Right atrium auricular region (tissue), 2 donors: ENCODE measurements around the gene GPR39. TPM values are rescaled to one million over a fixed set of nuclear protein-coding genes. Genes with fewer than 3 reads are reported as not detected.

Experiments
- DNase-seq: peaks from one replicate; pipeline ENCODE4 v3.0.0-alpha.2; 2019; ENCODE audit warnings: low spot score
- H3K27ac ChIP-seq, 2 donors: fragments of 200-600 bp; sonication (generic); 1 replicate in 1 of 2; 2 replicates in 1 of 2; pipeline ENCODE4 v1.5.1; 2016 to 2019
- H3K27me3 ChIP-seq, 2 donors: fragments of 200-600 bp; sonication (generic); one replicate each; pipeline versions ENCODE4 v1.5.1 to v1.6.0; 2017 to 2019
- H3K36me3 ChIP-seq: fragments of 200-600 bp; sonication (generic); one replicate; pipeline ENCODE4 v1.5.1; 2016
- H3K4me1 ChIP-seq, 2 donors: fragments of 200-600 bp; sonication (generic); one replicate each; pipeline versions ENCODE4 v1.5.1 to v1.6.0; 2017 to 2019
- H3K4me3 ChIP-seq, 2 donors: fragments of 200-600 bp; sonication (generic); 1 replicate in 1 of 2; 2 replicates in 1 of 2; pipeline ENCODE4 v1.5.1; 2017 to 2019; ENCODE audit warnings: mild to moderate bottlenecking in 1 of 2, moderate library complexity in 1 of 2
- H3K9me3 ChIP-seq, 2 donors: fragments of 200-600 bp; sonication (generic); one replicate each; pipeline ENCODE4 v1.5.1; 2019
- CTCF ChIP-seq, 2 donors: fragments of 200-600 bp; sonication (generic); IDR thresholded peaks; one replicate each; pipeline ENCODE4 v1.5.1; 2019; ENCODE audit warnings: antibody characterized with exemption in 2 of 2
- total RNA-seq, 2 donors: library from RNA; depleted of rRNA; stranded (reverse); fragments of >200 nt; gene quantifications; one replicate each; pipeline ENCODE4 v1.1.0, GENCODE V29; 2016

GPR39 gene
- total RNA-seq, 2 donors from 2014 or later, result 1.0 TPM; not detected in 1

- Histone ChIP-seq H3K4me1 (no peaks in the 10 kb centered on the region), H3K4me3 (no peak overlapping the region), H3K27me3 (no peaks in the 10 kb centered on the region), H3K9me3 (no peaks in the 10 kb centered on the region), H3K27ac (no peak overlapping the region), H3K36me3 (no peaks in the 10 kb centered on the region)
- no peak for TF ChIP-seq CTCF (IDR thresholded peaks at IDR 0.05)
- DNase-seq, result no peak
Measured at GRCh38 chr2:132615329-132616085, 198.9 kb downstream of the GPR39 start.

- H3K36me3 ChIP-seq, result no peaks in the 10 kb centered on the region
- no peaks in the 10 kb centered on the region for H3K4me1 ChIP-seq
- no peaks in the 10 kb centered on the region for H3K9me3 ChIP-seq
- no peaks in the 10 kb centered on the region for H3K27me3 ChIP-seq
- no peak overlapping the region for H3K27ac ChIP-seq
- no peak for TF ChIP-seq CTCF (IDR thresholded peaks at IDR 0.05)
- no peak for DNase-seq
- no peak overlapping the region for H3K4me3 ChIP-seq
Measured at GRCh38 chr2:132617989-132618388, 201.4 kb downstream of the GPR39 start.

- H3K4me3 ChIP-seq, result no peak overlapping the region
- H3K27me3 ChIP-seq, result no peaks in the 10 kb centered on the region
- H3K4me1 ChIP-seq, result no peaks in the 10 kb centered on the region
- TF ChIP-seq CTCF (IDR thresholded peaks at IDR 0.05), result no peak
- no peak overlapping the region for H3K27ac ChIP-seq
- no peaks in the 10 kb centered on the region for H3K9me3 ChIP-seq
- DNase-seq, result no peak
- H3K36me3 ChIP-seq, result no peaks in the 10 kb centered on the region
Measured at GRCh38 chr2:132618734-132619133, 202.1 kb downstream of the GPR39 start.

GRCh38 chr2:132620115-132620514 lies 203.5 kb downstream of the GPR39 start:
- TF ChIP-seq CTCF (IDR thresholded peaks at IDR 0.05), result no peak
- H3K27me3 ChIP-seq, result no peaks in the 10 kb centered on the region

GRCh38 chr2:132621131-132621875 lies 204.7 kb downstream of the GPR39 start:
- Histone ChIP-seq H3K9me3 (no peaks in the 10 kb centered on the region), H3K36me3 (no peaks in the 10 kb centered on the region)
- no peak for DNase-seq

More at GRCh38 chr2:132620115-132620514, 203.5 kb downstream of the GPR39 start:
- Histone ChIP-seq H3K4me1 (no peaks in the 10 kb centered on the region), H3K27ac (no peak overlapping the region), H3K36me3 (no peaks in the 10 kb centered on the region), H3K9me3 (no peaks in the 10 kb centered on the region), H3K4me3 (no peak overlapping the region)
- DNase-seq, result no peak

More at GRCh38 chr2:132621131-132621875, 204.7 kb downstream of the GPR39 start:
- H3K27me3 ChIP-seq, result no peaks in the 10 kb centered on the region
- H3K4me1 ChIP-seq, result no peaks in the 10 kb centered on the region
- H3K4me3 ChIP-seq, result no peak overlapping the region
- no peak for TF ChIP-seq CTCF (IDR thresholded peaks at IDR 0.05)
- H3K27ac ChIP-seq, result no peak overlapping the region
